Epithelial cell of prostate (primary cell): Measurements from ENCODE around the gene C4orf51.

Experiments used
- DNase-seq: peaks from one replicate; pipeline ENCODE4 v3.0.0-alpha.2; 2011; ENCODE audit warnings: low read depth, low spot score
- H3K27ac ChIP-seq: fragments of 450-650 bp; 2 replicates; pipeline ENCODE4 v1.5.1; 2017; ENCODE audit warnings: mild to moderate bottlenecking

C4orf51 gene

GRCh38 chr4:145703850-145704497 lies 24.0 kb downstream of the C4orf51 start:
- no peak overlapping the region for H3K27ac ChIP-seq
- DNase-seq = peak; percentile 29

GRCh38 chr4:145709336-145709735 lies 29.4 kb downstream of the C4orf51 start:
- no peak for DNase-seq
- no peak overlapping the region for H3K27ac ChIP-seq

DNA sequence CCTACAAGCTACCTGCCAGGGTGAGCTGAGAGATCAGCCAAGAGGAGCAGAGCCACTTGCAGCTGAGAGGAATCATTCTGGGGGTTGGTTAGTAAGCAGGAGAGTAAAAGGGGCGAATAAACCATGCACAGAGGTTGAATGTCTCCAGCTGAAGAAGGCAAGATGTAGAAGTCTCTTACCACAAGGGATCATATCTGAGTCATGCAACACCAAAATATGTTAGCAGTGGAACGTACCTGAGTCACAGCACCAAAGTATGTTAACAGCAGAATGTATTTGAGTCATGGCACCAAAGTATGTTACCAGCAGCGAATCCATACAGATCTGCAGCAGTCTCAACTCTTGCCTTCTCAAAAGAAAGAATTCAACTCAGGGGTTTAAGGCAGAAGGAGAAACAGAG lies 29.9 kb downstream of the C4orf51 start:
- DNase-seq = peak; percentile 81
- H3K27ac ChIP-seq = no peak overlapping the region

GRCh38 chr4:145716200-145716599 lies 36.3 kb downstream of the C4orf51 start:
- no peak for DNase-seq

DNA sequence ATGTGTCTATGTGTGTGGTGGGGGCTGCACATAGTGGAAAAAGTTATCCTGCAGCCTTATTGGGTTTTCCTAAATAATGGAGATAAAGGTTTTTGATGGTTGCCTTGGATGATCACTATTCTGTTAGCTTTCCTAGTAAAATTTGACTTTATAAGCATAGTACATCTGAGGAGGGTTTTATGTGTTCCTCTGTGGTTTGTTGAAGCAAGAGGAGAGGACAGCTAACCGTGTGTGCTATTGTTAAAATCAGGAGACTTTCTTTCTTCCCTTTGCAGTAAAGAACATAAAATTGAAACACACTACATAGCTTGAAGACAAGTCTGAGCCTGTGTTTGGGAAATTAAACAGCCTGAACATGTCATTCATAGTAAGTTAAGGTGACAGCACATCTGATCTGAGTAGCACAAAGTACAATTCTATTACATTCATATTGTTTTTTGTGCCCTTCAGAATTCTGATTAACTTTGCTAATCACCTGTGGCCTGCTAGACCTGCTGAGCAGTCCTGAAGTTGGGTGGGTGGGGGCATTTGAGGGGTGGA lies 36.8 kb downstream of the C4orf51 start:
- peak overlapping the region; percentile 12 for H3K27ac ChIP-seq
- no peak for DNase-seq

More at GRCh38 chr4:145716200-145716599, 36.3 kb downstream of the C4orf51 start:
- H3K27ac ChIP-seq = peak overlapping the region; percentile 12

DNA sequence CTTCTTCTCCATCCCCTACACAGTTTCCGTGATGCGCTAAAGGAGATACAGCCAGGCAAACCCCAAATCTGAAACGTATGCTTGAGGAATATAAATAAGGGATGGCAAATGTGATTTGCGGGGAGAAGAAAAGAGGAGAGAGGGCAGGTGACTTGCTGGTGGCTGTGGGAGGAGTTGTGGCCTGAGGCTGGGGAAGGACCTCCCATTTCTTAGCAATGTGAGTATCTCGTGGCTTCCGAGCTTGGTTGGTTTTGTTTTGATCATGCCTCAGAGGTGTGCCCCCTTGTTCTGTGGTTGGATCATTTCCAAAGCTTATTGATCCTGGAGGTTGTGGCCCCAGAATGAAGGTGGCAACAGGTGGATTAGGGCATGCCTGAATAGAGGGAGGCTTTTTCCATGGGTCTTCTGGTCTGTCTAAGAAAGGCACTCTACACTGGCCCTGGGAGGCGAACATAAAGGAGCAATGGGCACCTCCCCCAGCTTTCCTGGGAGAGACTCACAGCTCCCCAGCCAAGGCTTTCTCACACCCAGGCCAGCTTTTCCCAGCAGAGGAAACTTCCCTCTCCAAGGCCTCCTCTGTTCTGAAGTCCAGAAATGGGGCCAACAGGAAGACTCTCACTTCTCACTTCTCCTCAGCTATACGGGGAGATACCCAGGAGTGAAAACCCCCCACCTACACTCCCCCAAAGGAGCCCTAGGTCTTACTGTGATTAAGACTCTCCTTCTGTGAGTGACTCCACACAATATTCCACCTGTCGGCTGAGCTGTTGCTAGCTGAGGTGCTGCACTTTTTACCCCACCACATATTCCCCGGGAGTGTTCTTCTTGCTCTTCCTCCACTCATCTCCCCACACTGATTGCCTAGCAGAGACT lies 40.0 kb downstream of the C4orf51 start:
- DNase-seq = no peak
- no peak overlapping the region for H3K27ac ChIP-seq

DNA sequence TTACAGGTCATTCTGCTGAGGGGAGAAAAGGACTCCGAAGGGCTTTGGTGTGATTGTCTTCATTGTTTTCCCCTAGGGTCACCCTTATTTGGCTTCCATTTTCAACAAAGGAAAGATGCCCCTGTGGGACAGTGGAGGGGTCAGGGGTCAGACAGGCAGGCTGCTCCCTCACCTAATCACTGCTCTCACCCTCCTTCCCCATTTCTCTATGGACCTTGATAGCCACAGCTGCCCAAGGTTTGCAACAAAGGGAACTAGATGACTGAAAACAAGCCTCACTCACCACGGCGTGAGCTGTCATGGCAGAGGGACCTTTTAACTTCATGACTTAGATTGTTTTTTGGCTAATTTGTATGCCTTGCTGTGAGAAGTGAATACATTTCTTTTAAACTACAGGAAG lies 40.7 kb downstream of the C4orf51 start:
- no peak overlapping the region for H3K27ac ChIP-seq
- DNase-seq = no peak

- H3K27ac ChIP-seq = no peak overlapping the region
- no peak for DNase-seq
These were observed 42.6 kb downstream of the C4orf51 start for GRCh38 chr4:145722561-145722960.

DNA sequence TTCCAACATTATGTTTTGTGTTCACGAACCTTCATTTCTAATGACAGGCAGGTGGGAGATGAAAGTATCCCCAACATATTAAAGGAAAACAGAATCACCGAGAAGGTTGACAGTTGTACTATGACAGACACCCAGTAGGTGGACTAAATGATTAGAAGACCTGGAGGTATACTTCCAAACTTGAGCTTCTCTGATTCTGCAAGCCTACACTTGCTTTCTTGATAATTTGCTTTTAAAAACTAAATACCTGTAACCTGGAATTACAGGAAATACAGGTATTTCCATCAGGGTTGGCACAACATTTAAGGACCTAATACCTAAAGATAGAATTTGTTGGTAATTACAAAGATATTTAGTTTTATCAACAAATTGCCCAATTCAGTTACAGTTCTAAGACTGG lies 43.4 kb downstream of the C4orf51 start:
- no peak overlapping the region for H3K27ac ChIP-seq
- no peak for DNase-seq

DNA sequence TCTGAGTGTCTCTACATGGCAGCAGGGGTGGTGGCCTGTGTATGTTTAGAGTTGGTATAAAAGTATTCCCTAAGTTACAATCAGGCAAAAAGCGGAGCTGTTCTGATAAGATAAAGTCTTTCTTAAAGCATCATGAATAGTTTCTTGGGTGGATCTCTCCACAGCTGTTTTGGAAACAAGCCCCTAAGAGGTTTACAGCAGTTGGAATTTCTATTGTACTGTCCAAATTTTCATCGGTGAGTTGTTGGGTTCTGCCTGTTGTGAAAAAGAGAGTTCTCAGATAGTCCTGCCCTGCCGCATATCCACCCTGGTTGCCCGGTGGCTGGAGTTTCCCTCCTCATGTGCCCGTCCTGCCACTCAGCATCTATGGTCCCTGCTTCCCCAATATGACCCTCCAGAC lies 50.1 kb downstream of the C4orf51 start:
- DNase-seq = no peak
- H3K27ac ChIP-seq = no peak overlapping the region

- DNase-seq = no peak
- H3K27ac ChIP-seq = no peak overlapping the region
These were observed 51.1 kb downstream of the C4orf51 start for GRCh38 chr4:145731028-145731427.

DNA sequence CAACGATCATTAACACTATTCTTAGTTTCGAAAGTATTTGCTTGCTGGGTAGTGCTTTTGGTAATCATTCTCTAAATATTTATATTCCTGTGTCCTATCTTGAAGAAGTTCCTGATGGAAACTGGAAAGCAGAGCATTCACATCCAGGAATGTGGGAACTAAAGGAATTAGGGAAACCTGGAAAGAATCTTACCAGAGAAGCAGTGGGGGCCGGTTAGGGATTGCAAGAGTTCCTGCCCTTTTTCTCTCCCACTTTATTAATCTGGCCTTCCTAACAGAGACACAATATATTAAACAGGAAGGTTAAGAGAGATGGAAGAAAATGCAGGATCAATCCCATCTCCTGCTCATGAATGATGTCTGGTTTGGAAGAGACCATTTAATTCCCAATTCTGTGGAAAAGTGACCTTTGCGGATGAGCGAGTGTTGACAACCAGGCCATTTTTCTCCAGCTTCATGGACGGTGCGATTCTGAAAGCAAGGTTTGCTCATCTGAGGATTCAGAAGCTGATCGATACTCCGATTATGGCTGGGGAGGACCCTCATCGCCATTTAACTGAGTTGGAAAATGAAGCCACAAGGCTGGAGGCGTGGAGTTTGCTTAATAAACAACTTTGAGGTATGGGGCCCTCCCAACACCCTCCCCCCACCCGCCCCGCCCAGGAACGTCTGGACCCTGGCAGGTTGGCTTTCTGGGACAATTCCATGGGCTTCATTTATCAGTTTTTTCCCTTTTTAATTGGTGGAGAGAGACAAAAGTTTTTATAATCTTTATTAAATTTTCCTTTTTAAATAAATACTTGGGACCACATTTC lies 52.3 kb downstream of the C4orf51 start:
- H3K27ac ChIP-seq = peak overlapping the region; percentile 95
- DNase-seq = no peak

DNA sequence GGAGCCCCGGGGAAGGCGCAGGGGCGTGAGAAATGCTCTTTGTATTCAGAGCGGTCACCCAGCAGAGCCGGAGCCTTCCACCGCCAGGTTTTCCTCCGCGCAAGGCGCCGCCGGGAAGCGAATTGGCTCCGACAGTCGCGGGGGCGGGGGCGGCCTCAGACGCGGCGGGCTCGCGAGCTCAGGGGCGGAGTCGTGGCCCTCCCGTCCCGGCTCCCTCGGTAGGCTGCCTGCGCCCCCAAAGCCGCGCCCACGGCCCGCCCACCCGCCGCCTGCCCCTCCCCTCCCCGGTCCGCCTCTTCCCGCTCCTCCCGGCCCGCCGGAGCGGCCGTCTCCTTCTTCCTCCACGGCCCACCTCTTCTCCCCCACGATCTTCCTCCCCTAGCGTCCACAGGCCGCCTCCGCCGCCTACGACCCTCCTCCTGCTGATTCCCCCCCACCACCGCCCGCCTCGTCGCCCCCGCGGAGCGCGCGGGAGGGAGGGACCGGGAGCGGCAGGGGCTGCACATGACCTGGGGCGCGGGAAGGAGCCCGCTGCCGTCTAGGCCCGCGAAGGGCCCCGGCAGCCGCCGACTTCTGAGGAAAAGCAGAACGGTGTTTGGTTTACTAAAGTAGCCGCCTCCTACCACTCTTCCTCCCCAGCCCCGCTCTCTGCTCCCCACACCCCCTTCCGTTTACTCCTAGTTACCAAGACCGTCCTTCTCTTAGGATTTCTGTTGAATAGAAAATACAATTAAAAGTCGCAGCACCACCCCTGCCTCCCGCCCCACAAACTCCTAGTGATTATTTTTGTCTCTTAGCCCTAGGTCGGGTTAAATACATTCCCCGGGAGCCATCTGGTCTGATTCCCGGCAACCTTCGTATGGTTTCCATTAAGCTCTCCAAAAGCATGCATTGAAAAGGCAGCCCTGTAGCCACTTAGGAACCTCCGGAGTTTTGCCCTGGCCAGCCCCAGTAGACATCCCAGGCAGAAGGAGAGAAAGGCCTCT lies 53.2 kb downstream of the C4orf51 start:
- H3K27ac ChIP-seq = peak overlapping the region; percentile 95
- peak; percentile 69 for DNase-seq

DNA sequence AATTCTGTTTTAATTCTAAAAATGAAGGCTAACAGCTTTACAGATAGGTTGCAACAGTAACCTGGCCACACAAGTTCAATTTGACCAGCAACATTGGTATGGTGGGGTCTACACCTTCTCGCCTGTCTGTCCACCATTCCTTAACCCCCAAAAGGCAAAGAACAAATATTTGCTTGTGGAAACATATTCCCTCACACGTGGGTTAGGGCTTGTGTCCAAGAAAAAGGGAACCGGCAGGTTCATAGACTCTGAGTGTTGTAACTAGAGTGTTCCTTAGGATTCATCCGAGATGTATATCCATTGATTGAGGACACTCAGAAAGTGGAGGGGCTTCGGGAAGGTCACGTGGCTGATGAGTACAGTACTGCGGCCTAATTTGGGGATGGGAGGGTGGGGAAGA lies 54.1 kb downstream of the C4orf51 start:
- H3K27ac ChIP-seq = peak overlapping the region; percentile 95
- DNase-seq = no peak

- peak; percentile 98 for DNase-seq
- H3K27ac ChIP-seq = peak overlapping the region; percentile 95
These were observed 54.8 kb downstream of the C4orf51 start for GRCh38 chr4:145734576-145735346.

DNA sequence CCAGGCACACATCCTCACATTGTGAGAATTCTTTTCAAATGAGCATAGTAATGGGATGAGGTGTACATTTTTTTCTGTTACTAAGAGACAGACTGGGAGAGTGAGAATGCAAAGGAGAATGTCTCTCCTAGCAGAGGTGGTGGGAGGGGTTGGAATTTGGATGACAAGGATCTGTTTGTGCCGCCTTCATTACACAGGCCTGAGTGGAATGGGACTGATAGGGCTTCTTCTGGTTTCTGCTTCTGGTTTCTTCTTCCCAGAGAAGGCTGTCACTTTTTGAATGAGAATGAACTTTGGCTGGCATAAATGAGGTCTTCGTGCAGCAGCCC lies 55.4 kb downstream of the C4orf51 start:
- peak overlapping the region; percentile 95 for H3K27ac ChIP-seq
- DNase-seq = peak; percentile 93

- H3K27ac ChIP-seq = peak overlapping the region; percentile 95
- DNase-seq = no peak
These were observed 55.9 kb downstream of the C4orf51 start for GRCh38 chr4:145735827-145736226.

- H3K27ac ChIP-seq = peak overlapping the region; percentile 95
- no peak for DNase-seq
These were observed 56.4 kb downstream of the C4orf51 start for GRCh38 chr4:145736241-145736831.
